ENCODE measurements around the gene APCDD1.

DNA sequence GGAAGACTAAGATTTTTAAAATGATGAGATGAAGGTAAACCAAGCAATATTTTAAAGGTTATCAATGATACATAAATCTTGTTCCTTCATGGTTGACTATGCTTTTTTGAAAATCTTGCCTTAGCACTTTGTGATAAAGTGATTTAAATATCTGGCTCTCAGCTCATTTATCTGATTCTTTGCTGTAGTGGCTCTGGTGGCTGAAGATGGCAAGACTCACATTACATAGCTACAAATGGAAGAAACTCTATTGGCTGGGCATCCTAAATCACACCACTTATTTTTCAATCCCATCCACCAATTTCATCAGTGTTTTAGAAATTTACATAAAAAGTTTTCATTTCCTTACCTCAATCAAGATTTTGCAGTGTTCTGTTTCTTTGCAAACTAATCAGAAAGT is 16.6 kb upstream of the APCDD1 start:
- TF ChIP-seq GATA2 (IDR thresholded peaks at IDR 0.05; ENCODE audit: low read depth, low read length) = no peak
- no peak for TF ChIP-seq GATA3 (IDR thresholded peaks at IDR 0.05; ENCODE audit: low read depth, low read length)

Measured in SH-SY5Y (cell line).